H9 (cell line): ENCODE measurements around the gene TSKU. TPM values are rescaled to one million over a fixed set of nuclear protein-coding genes. Genes with fewer than 3 reads are reported as not detected.

ENCODE experiments used
- DNase-seq: peaks from one replicate; pipeline ENCODE4 v3.0.0-alpha.2; 2017
- H2AFZ ChIP-seq: one replicate; pipeline ENCODE4 v1.6.1; 2013; ENCODE audit warnings: mild to moderate bottlenecking, low read length, control low read depth, moderate library complexity
- H2AK5ac ChIP-seq: 2 replicates; pipeline ENCODE4 v1.6.1; 2013; ENCODE audit warnings: low read length, control low read depth, mixed read lengths; ENCODE audit not compliant: insufficient read length
- H2BK120ac ChIP-seq: one replicate; pipeline ENCODE4 v1.6.1; 2013; ENCODE audit warnings: low read depth, mild to moderate bottlenecking, low read length, control low read depth, inconsistent platforms; ENCODE audit not compliant: poor library complexity, severe bottlenecking
- H2BK12ac ChIP-seq: 2 replicates; pipeline ENCODE4 v1.6.1; 2013; ENCODE audit warnings: low read length, control low read depth, mixed read lengths, low read depth; ENCODE audit not compliant: insufficient read length
- H2BK15ac ChIP-seq: 2 replicates; pipeline ENCODE4 v1.6.1; 2013; ENCODE audit warnings: low read depth, low read length, control low read depth
- H2BK20ac ChIP-seq: one replicate; pipeline ENCODE4 v1.6.1; 2013; ENCODE audit warnings: low read depth, mild to moderate bottlenecking, low read length, control low read depth, inconsistent platforms; ENCODE audit not compliant: poor library complexity, severe bottlenecking
- H2BK5ac ChIP-seq: 2 replicates; pipeline ENCODE4 v1.6.1; 2013; ENCODE audit warnings: low read length, control low read depth, mixed read lengths; ENCODE audit not compliant: insufficient read length
- H3K14ac ChIP-seq: 2 replicates; pipeline ENCODE4 v1.6.1; 2013; ENCODE audit warnings: low read length, control low read depth; ENCODE audit not compliant: insufficient read depth
- H3K18ac ChIP-seq: 2 replicates; pipeline ENCODE4 v1.6.1; 2013; ENCODE audit warnings: low read depth, mild to moderate bottlenecking, mixed read lengths, low read length, control low read depth; ENCODE audit not compliant: insufficient read length
- H3K23ac ChIP-seq: 2 replicates; pipeline ENCODE4 v1.6.1; 2013; ENCODE audit warnings: low read length, control low read depth, mixed read lengths, low read depth; ENCODE audit not compliant: insufficient read length
- H3K23me2 ChIP-seq: 2 replicates; pipeline ENCODE4 v1.6.1; 2013; ENCODE audit warnings: low read depth, mild to moderate bottlenecking, mixed read lengths, low read length, control low read depth; ENCODE audit not compliant: insufficient read length, poor library complexity, severe bottlenecking
- H3K27ac ChIP-seq: 2 replicates; pipeline ENCODE4 v1.5.1; 2013; ENCODE audit warnings: low read length, control low read depth, mixed read lengths, low read depth; ENCODE audit not compliant: insufficient read length
- H3K27me3 ChIP-seq: 2 replicates; pipeline ENCODE4 v1.6.1; 2013; ENCODE audit warnings: low read length, control low read depth, inconsistent platforms; ENCODE audit not compliant: insufficient read depth
- H3K4ac ChIP-seq: 2 replicates; pipeline ENCODE4 v1.6.1; 2013; ENCODE audit warnings: low read depth, mild to moderate bottlenecking, control low read depth, inconsistent platforms, low read length, moderate library complexity
- H3K4me1 ChIP-seq: 2 replicates; pipeline ENCODE4 v1.6.1; 2013; ENCODE audit warnings: low read length, control low read depth, inconsistent platforms; ENCODE audit not compliant: insufficient read depth
- H3K4me2 ChIP-seq: 2 replicates; pipeline ENCODE4 v1.6.1; 2013; ENCODE audit warnings: low read length, control low read depth, mixed read lengths; ENCODE audit not compliant: insufficient read length, insufficient read depth
- H3K56ac ChIP-seq: 2 replicates; pipeline ENCODE4 v1.6.1; 2013; ENCODE audit warnings: low read depth, mild to moderate bottlenecking, mixed read lengths, low read length, control low read depth; ENCODE audit not compliant: insufficient read length
- H3K79me1 ChIP-seq: 2 replicates; pipeline ENCODE4 v1.6.1; 2013; ENCODE audit warnings: low read depth, mild to moderate bottlenecking, moderate library complexity, low read length, control low read depth, inconsistent platforms; ENCODE audit not compliant: insufficient read depth, poor library complexity, severe bottlenecking
- H3K79me2 ChIP-seq: 2 replicates; pipeline ENCODE4 v1.6.1; 2013; ENCODE audit warnings: low read length, control low read depth, inconsistent platforms; ENCODE audit not compliant: insufficient read depth
- H3K9ac ChIP-seq: 2 replicates; pipeline ENCODE4 v1.6.1; 2013; ENCODE audit warnings: low read length, control low read depth, mixed read lengths; ENCODE audit not compliant: insufficient read length; ENCODE audit errors: extremely low read depth
- H3K9me3 ChIP-seq: one replicate; pipeline ENCODE4 v1.6.1; 2013; ENCODE audit warnings: low read depth, low read length, inconsistent platforms; ENCODE audit not compliant: control insufficient read depth
- H3T11ph ChIP-seq: one replicate; pipeline ENCODE4 v1.6.1; 2013; ENCODE audit warnings: mild to moderate bottlenecking, low read length, control low read depth, inconsistent platforms
- H4K20me1 ChIP-seq: one replicate; pipeline ENCODE4 v1.6.1; 2013; ENCODE audit not compliant: control insufficient read depth, insufficient read length, insufficient read depth
- H4K5ac ChIP-seq: 2 replicates; pipeline ENCODE4 v1.6.1; 2013; ENCODE audit warnings: low read depth, mild to moderate bottlenecking, mixed read lengths, low read length, control low read depth; ENCODE audit not compliant: insufficient read length
- H4K8ac ChIP-seq: replicated peaks from 2 replicates; pipeline ENCODE4 v1.6.1; 2013; ENCODE audit warnings: low read length, control low read depth, mixed read lengths, low read depth; ENCODE audit not compliant: insufficient read length
- H4K91ac ChIP-seq: 2 replicates; pipeline ENCODE4 v1.6.1; 2013; ENCODE audit warnings: low read depth, mild to moderate bottlenecking, moderate library complexity, mixed read lengths, low read length, control low read depth; ENCODE audit not compliant: insufficient read length
- H3K27ac Mint-ChIP-seq, 3 experiments: 2 replicates in 2 of 3; 3 replicates in 1 of 3; pipeline ENCODE4 v1.8.0; 2020 to 2021; ENCODE audit warnings: mixed read lengths in 3 of 3, mild to moderate bottlenecking in 1 of 3, moderate library complexity in 1 of 3
- H3K27me3 Mint-ChIP-seq: 2 replicates; pipeline ENCODE4 v1.8.0; 2021; ENCODE audit warnings: low read depth, mild to moderate bottlenecking, moderate library complexity, mixed read lengths
- H3K36me3 Mint-ChIP-seq, 3 experiments: 2 replicates in 2 of 3; 3 replicates in 1 of 3; pipeline ENCODE4 v1.8.0; 2020 to 2021; ENCODE audit warnings: low read depth in 3 of 3, mixed read lengths in 3 of 3; ENCODE audit not compliant: insufficient read depth in 1 of 3
- H3K4me1 Mint-ChIP-seq, 2 experiments: 2 replicates each; pipeline ENCODE4 v1.8.0; 2020; ENCODE audit warnings: mixed read lengths in 2 of 2
- H3K4me3 Mint-ChIP-seq, 2 experiments: 2 replicates in 1 of 2; 3 replicates in 1 of 2; pipeline ENCODE4 v1.8.0; 2020 to 2021; ENCODE audit warnings: mild to moderate bottlenecking in 2 of 2, mixed read lengths in 2 of 2, moderate library complexity in 1 of 2
- H3K9me3 Mint-ChIP-seq, 2 experiments: 2 replicates in 1 of 2; 3 replicates in 1 of 2; pipeline ENCODE4 v1.8.0; 2020; ENCODE audit warnings: mild to moderate bottlenecking in 2 of 2, mixed read lengths in 2 of 2, moderate library complexity in 1 of 2
- WGBS: extraction: QIAGEN DNeasy Blood & Tissue Kit; methylation state at CpG from one replicate; pipeline ENCODE4 v1.1.7; 2013; ENCODE audit warnings: missing lambda C conversion rate, low lambda C conversion rate, mixed read lengths; ENCODE audit not compliant: insufficient read length; ENCODE audit errors: extremely low coverage; 5-methylcytosine and 5-hydroxymethylcytosine counted together
- total RNA-seq: library from RNA; stranded (reverse); gene quantifications from 2 replicates; pipeline ENCODE4 v1.2.1, GENCODE V29; 2021
- TF ChIP-seq, protein P1 (sequence below): fragments of 200-600 bp; sonication (generic); conservative IDR thresholded peaks from 3 replicates; pipeline ENCODE4 v1.8.0; 2021; ENCODE audit warnings: antibody characterized with exemption, mild to moderate bottlenecking

TSKU gene
- total RNA-seq, 1 experiment from 2014 or later, result 25.4 TPM

GRCh38 chr11:76753950-76754349 lies 29.2 kb upstream of the TSKU start:
- Histone ChIP-seq H3K23ac (no peak overlapping the region), H3K9ac (no peak overlapping the region), H2BK20ac (no peak overlapping the region), H3K56ac (no peak overlapping the region), H3K4ac (no peak overlapping the region), H3K23me2 (no peaks in the 10 kb centered on the region), H3K27me3 (no peaks in the 10 kb centered on the region), H3K18ac (no peak overlapping the region), H2BK15ac (no peak overlapping the region), H4K8ac (no peak overlapping the region), H3T11ph (no peak overlapping the region), H4K20me1 (no peaks in the 10 kb centered on the region), H3K4me1 (no peaks in the 10 kb centered on the region), H2AK5ac (no peak overlapping the region), H4K5ac (no peak overlapping the region), H3K14ac (no peak overlapping the region), H3K79me1 (no peaks in the 10 kb centered on the region), H2BK12ac (no peak overlapping the region), H2BK5ac (no peak overlapping the region), H3K27ac (no peak overlapping the region), H4K91ac (no peak overlapping the region), H2BK120ac (no peak overlapping the region), H3K9me3 (no peaks in the 10 kb centered on the region), H3K79me2 (no peaks in the 10 kb centered on the region), H3K4me2 (no peak overlapping the region), H2AFZ (no peak overlapping the region)
- Mint-ChIP-seq H3K9me3 (no peaks in the 10 kb centered on the region), H3K27ac (no peak overlapping the region; a peak in 1 of 7 replicates), H3K27me3 (peaks cover 22% of the 10 kb centered on the region), H3K4me3 (no peak overlapping the region), H3K4me1 (peaks cover 17 to 42% of the 10 kb centered on the region in 2 experiments), H3K36me3 (no peaks in the 10 kb centered on the region; a peak in 1 of 7 replicates)
- no CpG with 5 or more reads among the region's 10 CpGs for WGBS
- no peak for DNase-seq
- TF ChIP-seq, protein P1, sequence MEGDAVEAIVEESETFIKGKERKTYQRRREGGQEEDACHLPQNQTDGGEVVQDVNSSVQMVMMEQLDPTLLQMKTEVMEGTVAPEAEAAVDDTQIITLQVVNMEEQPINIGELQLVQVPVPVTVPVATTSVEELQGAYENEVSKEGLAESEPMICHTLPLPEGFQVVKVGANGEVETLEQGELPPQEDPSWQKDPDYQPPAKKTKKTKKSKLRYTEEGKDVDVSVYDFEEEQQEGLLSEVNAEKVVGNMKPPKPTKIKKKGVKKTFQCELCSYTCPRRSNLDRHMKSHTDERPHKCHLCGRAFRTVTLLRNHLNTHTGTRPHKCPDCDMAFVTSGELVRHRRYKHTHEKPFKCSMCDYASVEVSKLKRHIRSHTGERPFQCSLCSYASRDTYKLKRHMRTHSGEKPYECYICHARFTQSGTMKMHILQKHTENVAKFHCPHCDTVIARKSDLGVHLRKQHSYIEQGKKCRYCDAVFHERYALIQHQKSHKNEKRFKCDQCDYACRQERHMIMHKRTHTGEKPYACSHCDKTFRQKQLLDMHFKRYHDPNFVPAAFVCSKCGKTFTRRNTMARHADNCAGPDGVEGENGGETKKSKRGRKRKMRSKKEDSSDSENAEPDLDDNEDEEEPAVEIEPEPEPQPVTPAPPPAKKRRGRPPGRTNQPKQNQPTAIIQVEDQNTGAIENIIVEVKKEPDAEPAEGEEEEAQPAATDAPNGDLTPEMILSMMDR, result no peak
